AG08396 (cell line): ENCODE data around the gene PRR33.
"Not testable (repeated sequence)": the region's sequence is repeated elsewhere in the genome, so short reads cannot be mapped to it uniquely, and the experiment has no call there.

Experiments
- DNase-seq: peaks from one replicate; pipeline ENCODE4 v3.0.0; 2012; ENCODE audit warnings: low spot score, mixed read lengths

The PRR33 gene

GRCh38 chr11:1875851-1876301 is 15.8 kb downstream of the PRR33 start:
- not testable (repeated sequence) for DNase-seq

DNA sequence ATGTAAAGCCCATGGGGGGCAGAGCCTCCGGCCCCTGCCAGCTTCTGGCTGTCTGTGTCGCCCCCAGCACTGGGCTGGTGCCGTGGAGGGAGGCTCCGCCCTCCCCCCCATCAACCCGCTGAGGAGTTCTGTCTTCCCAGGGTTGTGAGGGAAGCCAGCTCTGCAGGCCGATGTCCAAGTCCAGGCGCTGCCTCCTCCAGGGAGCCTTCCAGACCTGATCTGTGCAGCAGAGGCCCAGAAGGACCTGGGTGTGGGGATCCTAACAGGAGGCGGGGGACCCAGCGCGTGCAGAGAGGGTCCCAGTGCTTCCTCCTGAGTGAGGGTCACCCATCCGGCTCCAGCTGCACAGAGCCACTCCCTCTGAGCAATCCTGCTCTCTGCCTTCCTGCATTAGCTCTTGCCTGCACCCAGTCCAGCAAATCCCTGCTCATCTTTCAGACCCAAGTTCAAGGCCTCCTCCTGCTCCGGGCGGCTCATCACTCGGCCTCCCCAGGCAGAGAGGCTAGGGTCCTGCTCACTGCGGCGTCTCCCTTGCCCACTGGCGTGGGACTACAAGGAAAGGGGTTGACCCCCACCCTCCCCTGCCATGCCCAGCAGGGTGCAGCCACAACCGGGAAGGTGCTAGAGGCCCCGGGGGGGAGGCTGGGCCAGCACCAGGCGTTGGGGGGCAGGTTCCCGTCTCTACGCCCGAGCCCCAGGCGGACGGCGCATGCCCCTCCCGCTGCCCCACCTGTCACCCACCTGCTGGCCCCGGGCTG is 16.4 kb downstream of the PRR33 start:
- DNase-seq, result no peak

GRCh38 chr11:1874441-1875092 is 17.1 kb downstream of the PRR33 start:
- DNase-seq, result not testable (repeated sequence)

- DNase-seq, result not testable (repeated sequence)
Observed at GRCh38 chr11:1873813-1874150, 17.9 kb downstream of the PRR33 start.

DNA sequence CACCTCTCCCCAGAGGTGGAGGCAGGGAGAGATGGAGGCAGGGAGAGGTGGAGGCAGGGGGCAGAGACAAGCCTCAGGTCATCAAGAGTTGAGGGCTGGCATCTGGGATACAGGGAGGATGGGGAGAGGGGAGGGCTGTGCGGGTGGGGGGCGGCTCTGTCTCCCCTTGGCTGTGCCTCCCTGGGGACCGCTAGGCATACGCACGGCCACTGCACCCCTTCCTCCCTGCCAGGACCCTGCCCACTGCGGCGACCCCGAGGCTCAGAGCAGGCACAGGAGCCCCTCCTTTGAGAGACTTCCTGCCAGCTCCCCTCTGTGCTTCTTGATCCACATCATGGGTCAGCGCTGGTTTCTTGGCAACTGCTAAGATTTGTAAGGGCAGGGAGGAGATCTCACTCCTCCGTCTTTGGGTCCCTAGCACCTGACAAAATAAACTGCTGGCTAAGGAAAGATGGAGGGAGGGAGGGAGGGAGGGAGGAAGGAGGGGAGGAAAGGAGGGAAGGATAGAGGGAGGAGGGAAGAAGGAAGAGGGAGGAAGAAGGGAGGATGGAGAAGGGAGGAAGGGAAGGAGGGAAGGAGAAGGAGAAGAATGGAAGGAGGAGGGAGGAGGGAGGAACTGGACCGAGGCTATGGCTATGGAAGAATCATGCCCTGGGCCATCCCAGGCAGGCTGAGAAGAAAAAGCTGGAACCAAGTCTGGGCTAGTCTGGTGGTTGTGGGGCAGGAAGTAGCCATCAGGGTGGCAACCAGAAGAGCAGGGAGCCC is 18.5 kb downstream of the PRR33 start:
- DNase-seq, result peak; percentile 62

- no peak for DNase-seq
Observed at GRCh38 chr11:1872267-1872985, 19.3 kb downstream of the PRR33 start.

GRCh38 chr11:1871531-1871930 is 20.2 kb downstream of the PRR33 start:
- DNase-seq, result no peak

GRCh38 chr11:1870721-1871466 is 20.8 kb downstream of the PRR33 start:
- DNase-seq, result peak; percentile 62

GRCh38 chr11:1870326-1870696 is 21.4 kb downstream of the PRR33 start:
- no peak for DNase-seq

DNA sequence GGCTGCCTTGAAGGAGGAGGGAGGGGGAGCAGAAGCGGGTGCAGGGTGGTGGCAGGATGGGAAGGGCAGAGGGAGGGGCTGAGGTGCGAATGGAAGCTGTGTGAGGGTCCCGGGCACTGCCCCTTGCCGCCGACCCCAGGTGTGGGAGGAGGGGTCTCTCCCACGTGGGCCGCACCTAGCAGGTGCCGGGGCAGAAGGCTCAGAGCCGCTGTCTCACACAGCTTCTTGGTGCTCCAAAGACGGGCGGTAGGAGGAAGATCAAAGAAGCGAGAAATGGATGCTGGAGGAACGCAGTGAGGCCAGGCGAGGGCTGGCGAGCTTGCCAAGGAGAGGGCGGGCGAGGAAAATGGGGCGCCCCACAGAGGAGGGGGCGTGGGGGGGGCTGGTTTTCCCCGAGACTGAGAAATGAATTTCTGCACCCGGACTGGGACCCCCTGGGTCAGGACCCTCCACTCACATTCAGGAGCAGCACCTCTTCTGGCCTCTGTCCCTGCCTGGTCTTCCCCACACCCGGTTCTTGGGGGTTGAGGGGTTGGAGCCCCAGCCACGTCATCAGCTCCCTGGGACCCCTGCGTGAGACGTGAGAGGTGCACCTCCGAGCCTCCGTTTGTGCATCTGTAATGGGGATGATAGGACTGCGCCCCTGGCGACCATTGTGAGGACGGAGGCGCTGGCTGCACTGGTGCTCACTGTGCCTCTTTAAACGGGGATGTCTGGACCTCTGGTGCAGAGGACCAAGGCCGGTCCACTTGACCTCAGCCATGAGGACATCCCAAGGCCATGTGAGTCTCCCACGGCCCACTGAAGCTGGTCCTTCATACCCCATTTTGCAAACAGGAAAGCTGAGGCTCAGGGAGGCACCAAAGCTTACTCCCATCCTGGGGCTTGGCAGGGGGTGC is 22.0 kb downstream of the PRR33 start:
- no peak for DNase-seq

DNA sequence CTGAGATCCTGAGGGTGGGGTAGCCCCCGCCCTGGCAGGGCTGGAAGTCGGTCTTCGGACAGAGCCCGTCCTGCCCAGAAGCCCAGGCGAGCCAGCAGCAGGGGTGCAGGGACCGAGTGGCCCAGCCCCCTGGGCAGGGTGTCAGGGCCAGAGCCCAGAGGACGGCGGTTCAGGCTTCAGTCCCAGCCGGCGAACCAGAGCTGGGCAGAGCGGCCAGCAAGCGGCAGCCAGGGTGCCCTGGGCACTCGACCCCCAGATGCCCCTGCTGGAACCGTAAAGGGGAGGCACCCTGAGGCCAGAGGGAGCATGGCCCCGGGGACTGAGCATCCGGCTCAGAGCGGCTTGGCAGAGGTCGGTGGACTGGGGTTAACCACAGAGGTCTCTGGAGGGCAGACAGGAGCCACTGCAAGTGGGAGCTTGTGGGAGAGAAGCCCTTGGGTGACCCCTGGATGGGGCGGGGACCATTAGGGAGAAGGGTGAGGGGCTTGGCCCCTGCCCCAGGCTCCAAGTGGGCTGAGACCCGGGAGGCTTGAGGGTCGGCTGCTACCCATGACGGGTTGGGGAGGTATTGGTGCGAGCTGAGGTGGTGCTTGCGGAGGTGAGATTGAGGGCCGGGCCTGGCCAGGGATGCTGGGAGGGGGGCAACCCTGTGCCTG is 22.9 kb downstream of the PRR33 start:
- DNase-seq, result no peak

- no peak for DNase-seq
Observed at GRCh38 chr11:1868056-1868635, 23.5 kb downstream of the PRR33 start.

- no peak for DNase-seq
Observed at GRCh38 chr11:1867381-1867780, 24.3 kb downstream of the PRR33 start.

DNA sequence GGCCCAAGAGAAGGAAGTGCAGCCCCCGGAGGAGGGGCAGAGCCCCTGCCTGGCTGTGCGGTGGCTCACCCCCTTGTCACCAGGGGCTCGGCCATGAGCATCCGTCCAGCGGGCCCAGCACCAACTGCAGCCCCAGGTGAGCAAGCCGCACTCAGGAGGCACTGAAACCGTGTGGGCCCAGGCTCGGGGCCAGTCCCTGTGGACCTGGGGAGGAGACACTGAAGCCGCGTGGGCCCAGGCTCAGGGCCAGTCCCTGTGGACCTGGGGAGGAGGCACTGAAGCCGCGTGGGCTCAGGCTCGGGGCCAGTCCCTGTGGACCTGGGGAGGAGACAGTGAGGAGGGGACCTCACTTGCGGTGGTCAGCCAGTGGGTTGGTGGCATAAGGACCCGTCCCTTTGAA is 24.9 kb downstream of the PRR33 start:
- DNase-seq, result no peak

GRCh38 chr11:1866226-1866625 is 25.5 kb downstream of the PRR33 start:
- no peak for DNase-seq

DNA sequence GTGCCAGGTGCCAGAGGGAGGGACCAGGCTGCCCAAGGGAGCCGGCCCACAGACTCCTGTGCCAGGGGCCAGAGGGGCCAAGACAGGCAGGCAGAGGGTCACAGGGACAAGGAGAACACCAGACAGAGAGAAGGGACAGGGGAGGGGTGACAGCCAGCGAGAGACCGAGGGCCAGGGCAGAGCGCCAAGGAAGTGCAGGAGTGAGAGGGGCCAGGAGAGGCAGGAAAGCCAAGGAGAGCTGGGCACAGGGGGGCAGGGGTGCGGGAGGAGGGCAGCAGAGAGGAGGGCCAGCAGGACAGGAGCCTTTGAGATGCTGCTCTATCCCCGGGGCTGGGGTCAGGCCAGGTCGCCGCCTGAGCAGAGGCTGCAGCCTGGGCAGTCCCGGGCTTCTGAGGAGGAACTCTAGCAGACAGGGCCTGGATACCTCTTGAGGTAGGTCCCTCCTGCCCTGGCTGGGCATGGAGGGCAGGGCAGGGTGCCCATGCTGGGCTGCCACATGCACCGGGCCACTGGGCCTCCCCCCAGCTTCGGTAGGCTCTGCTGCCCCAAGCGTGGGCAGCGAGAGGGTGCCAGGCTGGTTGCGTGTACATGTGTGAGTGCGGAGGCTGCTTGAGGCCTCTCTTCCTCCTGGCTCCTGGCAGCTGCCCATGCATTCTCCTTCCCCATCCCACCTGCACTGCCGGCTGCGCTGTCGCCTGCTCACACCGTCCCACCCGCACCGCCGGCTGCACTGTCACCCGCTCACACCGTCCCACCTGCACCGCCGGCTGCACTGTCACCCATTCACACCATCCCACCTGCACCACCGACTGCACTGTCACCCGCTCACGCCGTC is 26.6 kb downstream of the PRR33 start:
- no peak for DNase-seq

DNA sequence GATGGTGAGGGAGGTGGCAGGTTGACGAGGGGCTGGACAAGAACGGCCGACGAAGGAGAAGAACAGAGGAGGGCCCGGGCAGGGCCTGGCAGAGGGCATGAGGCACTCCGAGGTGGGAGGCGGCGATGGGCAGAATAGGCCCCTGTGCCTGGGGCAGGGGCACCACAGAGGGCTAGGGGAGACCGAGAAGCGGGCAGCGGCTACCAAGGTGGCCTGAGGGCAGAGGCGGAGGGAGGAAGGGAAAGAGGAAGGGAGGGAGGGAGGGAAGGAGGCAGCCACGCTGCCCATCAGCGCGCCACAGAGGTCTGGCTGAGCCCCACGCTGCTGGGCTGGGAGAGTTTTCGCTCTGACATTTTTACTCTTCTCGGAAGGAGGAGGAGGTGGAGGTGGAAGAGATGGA is 27.5 kb downstream of the PRR33 start:
- DNase-seq, result peak; percentile 49

DNA sequence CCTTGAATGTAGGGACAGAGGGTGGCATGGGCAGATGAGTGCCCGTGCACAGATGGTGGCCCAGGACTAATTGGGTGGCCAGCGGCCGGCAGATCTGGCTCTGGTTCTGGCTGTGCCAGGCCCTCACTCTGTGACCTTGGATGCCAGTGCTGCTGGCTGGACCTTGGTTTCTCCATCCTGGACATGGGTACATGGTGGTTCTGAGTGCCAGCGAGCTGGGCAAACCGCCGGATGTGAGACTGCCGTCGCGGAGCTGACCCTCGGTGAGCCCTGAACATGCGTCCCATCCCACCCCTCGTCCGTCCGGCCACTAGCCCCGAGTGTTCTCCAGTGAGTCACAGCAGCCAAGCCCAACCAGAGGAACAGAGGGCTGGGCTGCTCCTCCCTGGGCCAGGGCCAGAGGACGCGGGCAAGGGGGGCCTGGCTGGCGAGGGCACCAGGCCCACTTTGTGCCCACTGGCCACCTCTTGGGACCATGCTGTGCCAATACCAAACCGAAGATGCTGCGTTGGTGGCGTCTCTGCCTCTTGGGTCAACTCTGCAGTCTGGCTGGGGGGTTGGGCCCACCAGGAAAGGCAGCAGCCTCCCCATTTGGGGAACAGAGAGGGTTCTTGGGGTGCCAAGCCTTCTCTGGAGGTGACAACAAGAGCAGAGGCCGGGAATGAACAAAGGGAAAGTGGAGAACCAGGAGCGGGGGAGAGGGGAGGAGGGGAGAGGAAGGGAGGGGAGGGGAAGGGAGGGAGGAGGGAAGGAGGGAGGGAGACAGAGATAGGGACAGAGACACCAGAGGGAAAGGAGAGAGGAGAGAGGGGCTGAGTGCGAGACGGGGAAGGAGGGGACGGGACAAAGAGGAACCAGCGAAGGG is 28.1 kb downstream of the PRR33 start:
- peak; percentile 97 for DNase-seq
